ENCODE measurements around the gene SCFD2. TPM values are rescaled to one million over a fixed set of nuclear protein-coding genes. Genes with fewer than 3 reads are reported as not detected.

Gene SCFD2
- total and polyA plus RNA-seq, 10 of the 15 experiments (the other 5 are each of a cell fraction or from before 2014, with no cell fraction given), result 4.8 to 37.6 (median 24.9) TPM

- Histone ChIP-seq H3K79me2 (ENCODE audit: control insufficient read depth, insufficient read depth, low read length) (no peaks in the 10 kb centered on the region), H3K9ac (ENCODE audit: control insufficient read depth, insufficient read depth, low read length) (no peak overlapping the region), H2AFZ (ENCODE audit: control insufficient read depth, low read depth, low read length) (no peak overlapping the region), H3K36me3 (ENCODE audit: control insufficient read depth in 2 of 2, insufficient read depth in 2 of 2, low read length in 1 of 2) (no peaks in the 10 kb centered on the region; a peak in 2 of 4 replicates), H4K20me1 (ENCODE audit: control insufficient read depth, insufficient read depth) (no peaks in the 10 kb centered on the region), H3K4me3 (no peak overlapping the region), H3K4me2 (ENCODE audit: control insufficient read depth, insufficient read depth) (no peak overlapping the region), H3K27me3 (replicated peaks in 1 of 2; ENCODE audit: control insufficient read depth in 2 of 2, insufficient read depth in 2 of 2, low read length in 1 of 2) (no peaks in the 10 kb centered on the region), H3K9me3 (replicated peaks; ENCODE audit: control insufficient read depth, insufficient read depth, low read length) (no peaks in the 10 kb centered on the region; the same call in 2 of the 3 replicates), H3K4me1 (ENCODE audit: control insufficient read depth, insufficient read depth, low read length) (no peaks in the 10 kb centered on the region), H3K27ac (ENCODE audit: control insufficient read depth, insufficient read depth) (no peak overlapping the region)
- 50% methylated on average over 2 of the region's 2 CpGs for WGBS (ENCODE audit: insufficient coverage, insufficient replicate concordance, low lambda C conversion rate, missing lambda C conversion rate)
- no peak for FAIRE-seq
- SMC1A ChIA-PET (ENCODE audit: uncharacterized antibody, unreplicated experiment), result interaction anchor here (0.6 kb wide), 1 partner anchor 1573 kb away, joined by 3 read pairs; no protein-coding TSS in a partner anchor
- BruUV-seq (replicated peaks), result no TSS peak
- no peak for DNase-seq (ENCODE audit: low read depth, low spot score)
- ATAC-seq, result no peak
- POLR2A ChIA-PET, result no interaction called here
- RAD21 ChIA-PET (ENCODE audit: unreplicated experiment), result no interaction called here
- intact Hi-C loops (cut with micrococcal nuclease; ENCODE audit: unreplicated experiment) (no loop called here), in situ Hi-C loops (cut with MboI) (no loop called here)
- no peak for TF ChIP-seq ZNF207 (IDR thresholded peaks at IDR 0.05; ENCODE audit: borderline replicate concordance)
- TF ChIP-seq RCOR1 (conservative IDR thresholded peaks at IDR 0.05; ENCODE audit: low read depth, low read length), result no peak
- TF ChIP-seq WRNIP1 (IDR thresholded peaks at IDR 0.05; ENCODE audit: borderline replicate concordance, low read depth, low read length), result no peak
- TF ChIP-seq HDGF (IDR thresholded peaks at IDR 0.05), result no peak
- TF ChIP-seq NFXL1 (IDR thresholded peaks at IDR 0.05; ENCODE audit: borderline replicate concordance), result no peak
- no peak for TF ChIP-seq NR2F1 (conservative IDR thresholded peaks at IDR 0.05)
- no peak for TF ChIP-seq RAD21 (IDR thresholded peaks at IDR 0.05; ENCODE audit: insufficient read depth, low read depth, low read length)
- TF ChIP-seq MEF2B (IDR thresholded peaks at IDR 0.05; ENCODE audit: partially characterized antibody, poor library complexity, severe bottlenecking), result no peak
- no peak for TF ChIP-seq POLR2A (IDR thresholded peaks at IDR 0.05; ENCODE audit: low read depth, low read length)
- TF ChIP-seq STAT3 (IDR thresholded peaks at IDR 0.05; ENCODE audit: low read depth, low read length), result no peak
- TF ChIP-seq TAF1 (IDR thresholded peaks at IDR 0.05; ENCODE audit: borderline replicate concordance, low read depth, low read length), result no peak
- TF ChIP-seq ZNF384 (IDR thresholded peaks at IDR 0.05; ENCODE audit: borderline replicate concordance, low read depth, low read length), result no peak
- TF ChIP-seq KLF5 (IDR thresholded peaks at IDR 0.05; ENCODE audit: partially characterized antibody), result no peak
- TF ChIP-seq EED (IDR thresholded peaks at IDR 0.05; ENCODE audit: low read depth), result no peak
- no peak for TF ChIP-seq HSF1 (IDR thresholded peaks at IDR 0.05; ENCODE audit: low read depth, low read length)
- TF ChIP-seq USF1 (IDR thresholded peaks at IDR 0.05; ENCODE audit: borderline replicate concordance, extremely low read length, insufficient read depth, low read depth, low read length), result no peak
- no peak for TF ChIP-seq RUNX3 (IDR thresholded peaks at IDR 0.05; ENCODE audit: low read length)
- TF ChIP-seq FOXK2 (IDR thresholded peaks at IDR 0.05), result no peak
- CTCF ChIA-PET, result interaction anchor here (2.4 kb wide), 1 partner anchor 22 kb away, joined by 8 read pairs; no protein-coding TSS in a partner anchor
Observed at GRCh38 chr4:52889778-52890520, 475.9 kb downstream of the SCFD2 start.
